ENCODE results near the gene KCNJ3.

DNA sequence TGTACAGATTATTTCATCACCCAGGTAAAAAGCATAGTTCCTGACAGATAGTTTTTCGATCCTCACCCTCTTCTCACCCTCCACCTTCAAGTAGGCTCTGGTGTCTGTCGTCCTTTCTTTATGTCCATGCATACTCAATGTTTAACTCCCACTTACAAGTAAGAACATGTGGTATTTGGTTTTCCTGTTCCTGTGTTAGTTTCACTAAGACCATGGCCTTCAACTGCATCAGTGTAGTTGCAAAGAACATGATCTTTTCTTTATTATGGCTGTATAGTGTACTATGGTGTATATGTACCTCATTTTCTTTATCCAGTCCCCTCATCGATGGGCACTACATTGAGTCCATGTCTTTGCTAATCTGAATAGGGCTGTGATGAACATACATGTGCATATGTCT is 184.2 kb downstream of the KCNJ3 start:
- TF ChIP-seq JUND (IDR thresholded peaks at IDR 0.05; ENCODE audit: borderline replicate concordance, low read depth, low read length) (no peak), JUND (tag; IDR thresholded peaks at IDR 0.05; ENCODE audit: borderline replicate concordance, low read depth, low read length) (no peak), ZNF24 (IDR thresholded peaks at IDR 0.05) (no peak)
- TF ChIP-seq, protein P1, sequence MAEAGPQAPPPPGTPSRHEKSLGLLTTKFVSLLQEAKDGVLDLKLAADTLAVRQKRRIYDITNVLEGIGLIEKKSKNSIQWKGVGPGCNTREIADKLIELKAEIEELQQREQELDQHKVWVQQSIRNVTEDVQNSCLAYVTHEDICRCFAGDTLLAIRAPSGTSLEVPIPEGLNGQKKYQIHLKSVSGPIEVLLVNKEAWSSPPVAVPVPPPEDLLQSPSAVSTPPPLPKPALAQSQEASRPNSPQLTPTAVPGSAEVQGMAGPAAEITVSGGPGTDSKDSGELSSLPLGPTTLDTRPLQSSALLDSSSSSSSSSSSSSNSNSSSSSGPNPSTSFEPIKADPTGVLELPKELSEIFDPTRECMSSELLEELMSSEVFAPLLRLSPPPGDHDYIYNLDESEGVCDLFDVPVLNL (CRISPR knock-in tag; IDR thresholded peaks at IDR 0.05; ENCODE audit: low read depth) = no peak
- TF ChIP-seq, protein P2, sequence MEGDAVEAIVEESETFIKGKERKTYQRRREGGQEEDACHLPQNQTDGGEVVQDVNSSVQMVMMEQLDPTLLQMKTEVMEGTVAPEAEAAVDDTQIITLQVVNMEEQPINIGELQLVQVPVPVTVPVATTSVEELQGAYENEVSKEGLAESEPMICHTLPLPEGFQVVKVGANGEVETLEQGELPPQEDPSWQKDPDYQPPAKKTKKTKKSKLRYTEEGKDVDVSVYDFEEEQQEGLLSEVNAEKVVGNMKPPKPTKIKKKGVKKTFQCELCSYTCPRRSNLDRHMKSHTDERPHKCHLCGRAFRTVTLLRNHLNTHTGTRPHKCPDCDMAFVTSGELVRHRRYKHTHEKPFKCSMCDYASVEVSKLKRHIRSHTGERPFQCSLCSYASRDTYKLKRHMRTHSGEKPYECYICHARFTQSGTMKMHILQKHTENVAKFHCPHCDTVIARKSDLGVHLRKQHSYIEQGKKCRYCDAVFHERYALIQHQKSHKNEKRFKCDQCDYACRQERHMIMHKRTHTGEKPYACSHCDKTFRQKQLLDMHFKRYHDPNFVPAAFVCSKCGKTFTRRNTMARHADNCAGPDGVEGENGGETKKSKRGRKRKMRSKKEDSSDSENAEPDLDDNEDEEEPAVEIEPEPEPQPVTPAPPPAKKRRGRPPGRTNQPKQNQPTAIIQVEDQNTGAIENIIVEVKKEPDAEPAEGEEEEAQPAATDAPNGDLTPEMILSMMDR (IDR thresholded peaks at IDR 0.05 in 2 of 3, conservative IDR thresholded peaks at IDR 0.05 in 1 of 3; ENCODE audit: insufficient read depth in 2 of 3, low read depth in 1 of 3, low read length in 3 of 3) = no peak
